ENCODE results near the gene RSPO1. TPM values are rescaled to one million over a fixed set of nuclear protein-coding genes. Genes with fewer than 3 reads are reported as not detected.

RSPO1 gene
- total RNA-seq, 1 donor from 2014 or later: not detected

DNA sequence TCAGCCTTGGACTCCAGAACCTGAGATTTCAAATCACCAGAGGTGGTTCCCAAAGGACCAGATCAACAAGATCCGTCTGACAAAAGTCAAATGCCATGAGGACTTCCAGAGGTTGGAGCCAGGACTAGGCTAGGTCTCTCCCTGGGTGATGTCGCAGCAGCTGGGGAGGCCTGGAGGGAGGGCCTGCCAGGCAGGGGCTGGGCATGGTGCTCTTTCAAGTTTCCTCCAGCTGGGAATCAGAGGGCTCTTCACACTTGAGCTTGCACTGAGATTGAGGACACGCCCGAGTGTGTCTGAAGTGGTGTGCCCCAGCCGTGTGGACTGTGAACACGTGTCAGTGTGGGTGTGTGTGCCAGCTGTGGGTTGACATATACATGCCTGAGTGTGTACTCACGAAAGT, 21.3 kb upstream of the RSPO1 start:
- no peak for DNase-seq

DNA sequence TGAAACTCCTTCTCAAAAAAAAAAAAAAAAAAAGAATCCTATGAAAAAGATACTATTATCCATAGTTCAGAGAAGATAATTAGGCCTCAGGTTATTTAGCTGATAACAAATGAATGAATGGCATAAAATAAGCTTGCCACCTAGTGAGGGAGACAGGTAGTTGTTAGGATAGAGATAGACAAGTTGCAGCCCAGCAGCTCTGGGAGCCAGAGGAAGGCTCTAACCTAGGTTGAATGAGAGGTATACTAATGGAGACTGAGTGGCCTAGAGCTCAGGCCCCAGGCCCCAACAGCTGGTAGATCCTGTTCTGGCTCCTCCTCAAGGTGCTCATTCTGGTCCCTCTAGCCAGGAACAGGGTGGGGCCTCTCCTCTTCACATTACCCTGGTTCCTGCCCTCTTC, 20.6 kb upstream of the RSPO1 start:
- no peak for DNase-seq

DNA sequence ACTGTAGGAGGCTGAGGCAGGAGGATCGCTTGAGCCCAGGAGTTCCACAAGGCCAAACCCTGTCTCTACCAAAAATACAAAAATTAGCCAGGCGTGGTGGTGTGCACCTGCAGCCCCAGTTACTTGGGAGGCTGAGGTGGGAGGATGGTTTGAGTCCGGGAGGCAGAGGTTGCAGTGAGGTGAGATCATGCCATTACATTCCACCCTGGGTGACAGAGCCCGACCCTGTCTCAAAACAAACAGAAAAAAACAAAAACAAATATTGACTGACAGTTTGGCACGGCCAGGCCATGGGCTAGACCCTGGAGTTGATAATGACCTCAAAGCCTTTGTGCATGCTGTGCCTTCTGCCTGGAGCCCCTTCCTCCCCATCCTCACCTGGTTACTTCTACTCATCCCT, 19.2 kb upstream of the RSPO1 start:
- DNase-seq: no peak

DNA sequence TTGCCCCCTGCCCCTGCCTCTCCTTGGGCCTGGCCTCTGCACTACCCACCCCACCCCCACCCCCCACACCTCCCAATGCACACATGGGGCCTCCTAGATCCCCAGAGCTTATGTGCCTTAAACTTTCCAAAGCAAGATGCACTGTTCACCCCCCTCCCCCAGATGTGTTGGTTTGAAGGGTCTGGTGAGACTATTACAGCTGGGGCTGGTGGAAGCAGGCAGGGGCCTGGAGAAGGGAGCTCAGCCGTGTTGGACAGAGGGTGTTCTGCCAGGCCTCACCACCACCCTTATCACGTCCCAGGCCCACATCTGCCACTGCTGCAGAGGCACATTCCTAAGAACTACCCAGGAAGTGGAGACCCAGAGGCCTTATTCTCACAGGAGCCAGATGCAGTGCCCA, 18.3 kb upstream of the RSPO1 start:
- no peak for DNase-seq

DNA sequence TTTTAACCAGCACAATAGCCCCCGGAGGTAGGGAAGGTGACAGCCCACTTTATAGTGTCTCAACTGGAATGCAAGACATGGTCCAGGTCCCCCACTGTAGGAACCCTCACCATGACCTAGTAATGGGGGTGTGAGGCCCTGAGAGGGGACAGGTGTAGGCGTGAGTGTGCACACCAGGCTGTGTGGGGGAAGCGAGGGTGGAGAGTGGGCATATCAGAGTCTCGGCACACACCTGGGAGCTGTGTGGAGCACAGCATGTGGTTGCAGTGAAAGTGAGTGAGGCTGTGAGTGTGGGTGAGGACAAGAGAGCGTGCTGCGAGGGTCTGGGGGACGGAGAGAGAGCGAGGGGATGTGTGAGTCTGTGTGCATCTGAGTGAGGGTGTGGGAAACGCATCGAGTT, 17.1 kb upstream of the RSPO1 start:
- no peak for DNase-seq

DNA sequence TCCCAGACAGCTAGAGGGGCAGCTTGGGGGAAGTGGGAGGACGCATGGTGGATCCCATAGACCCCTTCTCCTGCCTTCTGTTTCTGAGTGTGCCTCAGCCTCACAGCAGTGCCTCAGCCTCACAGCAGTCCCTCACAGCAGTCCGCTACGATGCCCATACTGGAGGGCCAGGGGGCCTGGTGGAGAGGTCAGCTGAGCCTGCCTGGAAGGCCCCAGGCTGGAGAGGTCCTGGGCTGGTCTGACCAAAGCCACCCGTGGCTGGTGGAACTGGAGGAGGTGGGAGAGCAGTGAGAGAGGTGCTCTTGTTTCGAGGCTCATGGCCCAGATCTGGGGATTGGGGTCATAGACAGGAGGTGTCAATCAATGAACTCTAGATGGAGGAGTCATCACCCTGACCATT, 16.0 kb upstream of the RSPO1 start:
- no peak for DNase-seq

DNA sequence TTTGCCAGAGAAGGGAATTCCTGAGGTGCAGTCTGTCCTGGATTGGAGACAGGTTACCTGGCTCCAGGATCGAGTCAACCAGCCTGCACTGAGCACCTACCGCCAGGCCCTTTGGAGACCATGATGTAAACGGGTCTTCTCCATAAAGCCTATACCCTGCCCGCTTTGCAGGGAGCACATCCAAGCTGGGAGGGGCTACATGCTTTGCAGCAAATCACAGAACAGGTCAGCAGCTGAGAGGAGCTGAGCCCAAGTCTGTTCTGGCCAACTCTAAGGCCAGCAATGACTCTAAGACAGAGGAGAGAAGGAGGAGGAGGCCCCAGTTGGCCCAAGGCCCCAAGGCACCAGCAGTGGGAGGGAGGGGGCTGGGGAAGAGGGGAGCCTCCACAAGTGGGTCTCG, 15.5 kb upstream of the RSPO1 start:
- no peak for DNase-seq

DNA sequence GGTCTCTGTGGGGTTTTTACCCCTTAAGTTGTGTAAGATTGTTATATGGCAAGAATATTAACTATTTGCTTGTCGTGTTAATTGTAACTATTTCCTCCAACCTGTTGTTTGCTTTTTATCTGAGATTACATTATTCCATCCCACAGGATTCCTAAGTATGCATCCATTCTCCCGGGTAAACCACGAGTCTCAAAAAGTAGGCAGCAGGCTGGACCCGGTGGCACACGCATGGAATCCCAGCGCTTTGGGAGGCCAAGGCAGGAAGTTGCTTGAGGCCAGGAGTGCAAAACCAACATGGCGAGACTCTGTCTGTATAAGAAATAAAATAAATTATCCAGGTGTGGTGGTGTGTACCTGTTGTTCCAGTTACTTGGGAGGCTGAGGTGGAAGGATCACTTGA, 12.6 kb upstream of the RSPO1 start:
- no peak for DNase-seq

DNA sequence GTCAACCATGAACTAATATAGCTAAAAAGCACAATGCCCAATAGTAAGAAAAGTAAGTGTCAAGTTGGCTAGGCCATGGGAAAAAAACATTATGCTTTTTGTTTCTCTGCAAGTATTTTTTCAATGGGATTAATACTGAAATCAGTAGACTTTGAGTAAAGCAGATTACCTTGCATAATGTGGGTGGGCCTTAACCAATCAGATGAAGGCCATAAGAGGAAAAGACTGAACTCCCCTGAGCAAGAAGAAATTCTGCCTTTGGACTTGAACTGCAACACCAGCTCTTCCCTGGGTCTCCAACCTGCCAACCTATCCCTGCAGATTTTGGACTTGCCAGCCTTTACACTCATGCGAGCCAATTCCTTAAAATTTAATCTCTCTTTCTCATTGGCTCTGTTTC, 6.4 kb upstream of the RSPO1 start:
- DNase-seq: no peak

DNA sequence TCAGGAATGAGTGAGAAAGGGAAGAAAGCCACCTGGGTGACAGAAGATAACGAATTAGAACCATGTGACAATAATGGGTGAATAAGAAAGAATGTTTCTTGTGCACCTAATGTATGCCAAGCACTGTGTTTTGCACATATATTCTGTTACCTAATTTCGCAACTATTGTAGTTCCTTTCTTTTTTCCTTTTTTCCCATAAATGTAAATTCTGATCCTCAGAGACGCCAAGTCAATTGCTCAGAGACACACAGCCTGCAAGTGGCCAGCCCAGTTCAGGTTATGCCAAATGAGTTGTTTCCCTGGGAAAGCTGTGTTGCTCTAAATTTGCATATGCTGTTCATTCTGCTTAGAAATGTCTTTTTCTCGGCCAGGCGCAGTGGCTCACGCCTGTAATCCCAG, 1.7 kb upstream of the RSPO1 start:
- DNase-seq: no peak

DNA sequence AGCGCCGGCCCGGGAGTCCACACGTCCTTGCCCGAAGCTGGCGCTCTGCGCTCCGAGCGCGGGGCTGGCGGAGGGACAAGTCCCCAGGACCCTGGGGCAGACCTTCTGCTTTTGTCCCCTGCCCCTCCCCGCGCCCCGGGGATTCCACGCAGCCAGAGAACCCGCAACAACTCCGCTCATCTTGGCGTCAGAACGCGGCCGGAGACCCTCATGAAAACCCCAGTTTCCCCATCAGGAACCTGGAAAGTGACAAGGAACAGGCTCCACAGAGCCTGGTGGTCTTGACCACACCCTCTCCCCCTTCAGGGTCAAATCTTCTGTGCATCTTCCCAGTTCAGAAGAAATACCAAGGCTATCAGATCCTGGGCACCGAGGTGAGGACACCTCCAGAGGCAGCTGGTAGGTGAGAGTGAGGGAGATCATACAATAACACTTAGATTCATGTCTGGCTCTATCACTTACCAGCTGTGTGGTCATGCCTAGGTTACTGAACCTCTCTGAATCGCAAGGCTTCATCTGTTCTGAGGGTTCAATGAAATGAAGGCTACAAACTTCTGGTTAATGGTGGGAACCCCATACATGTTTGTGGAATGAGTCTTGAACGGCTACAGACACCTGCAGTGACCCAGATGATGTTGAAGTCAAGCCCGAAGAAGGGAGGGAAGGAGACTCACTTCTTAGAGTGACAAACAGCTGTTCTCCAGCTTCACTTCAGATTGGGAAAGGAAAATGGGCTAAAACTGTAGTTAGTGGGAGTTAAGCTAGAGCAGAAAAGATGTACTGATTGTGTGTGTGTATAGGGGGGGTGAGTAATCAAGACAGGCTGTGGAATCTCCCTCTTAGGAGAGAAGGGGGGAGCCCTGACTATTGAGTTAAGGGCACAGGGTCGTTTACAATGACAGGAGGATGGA, 555 bp upstream of the RSPO1 start:
- no peak for DNase-seq

DNA sequence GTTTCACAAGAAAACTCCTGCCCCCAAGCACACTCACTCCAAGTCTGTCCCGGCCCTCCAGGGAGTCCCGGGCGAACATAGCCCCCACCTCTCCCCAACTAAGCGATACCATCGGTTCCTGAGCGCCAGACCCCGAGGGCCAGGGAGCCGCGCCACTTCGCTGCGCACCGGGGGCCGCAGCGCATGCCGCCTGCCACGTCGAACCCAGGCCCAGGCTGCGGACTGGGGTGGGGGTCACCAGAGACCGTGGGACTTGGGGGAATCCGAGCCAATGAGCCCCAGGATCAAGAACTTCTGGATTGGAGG, 801 bp downstream of the RSPO1 start:
- no peak for DNase-seq

DNA sequence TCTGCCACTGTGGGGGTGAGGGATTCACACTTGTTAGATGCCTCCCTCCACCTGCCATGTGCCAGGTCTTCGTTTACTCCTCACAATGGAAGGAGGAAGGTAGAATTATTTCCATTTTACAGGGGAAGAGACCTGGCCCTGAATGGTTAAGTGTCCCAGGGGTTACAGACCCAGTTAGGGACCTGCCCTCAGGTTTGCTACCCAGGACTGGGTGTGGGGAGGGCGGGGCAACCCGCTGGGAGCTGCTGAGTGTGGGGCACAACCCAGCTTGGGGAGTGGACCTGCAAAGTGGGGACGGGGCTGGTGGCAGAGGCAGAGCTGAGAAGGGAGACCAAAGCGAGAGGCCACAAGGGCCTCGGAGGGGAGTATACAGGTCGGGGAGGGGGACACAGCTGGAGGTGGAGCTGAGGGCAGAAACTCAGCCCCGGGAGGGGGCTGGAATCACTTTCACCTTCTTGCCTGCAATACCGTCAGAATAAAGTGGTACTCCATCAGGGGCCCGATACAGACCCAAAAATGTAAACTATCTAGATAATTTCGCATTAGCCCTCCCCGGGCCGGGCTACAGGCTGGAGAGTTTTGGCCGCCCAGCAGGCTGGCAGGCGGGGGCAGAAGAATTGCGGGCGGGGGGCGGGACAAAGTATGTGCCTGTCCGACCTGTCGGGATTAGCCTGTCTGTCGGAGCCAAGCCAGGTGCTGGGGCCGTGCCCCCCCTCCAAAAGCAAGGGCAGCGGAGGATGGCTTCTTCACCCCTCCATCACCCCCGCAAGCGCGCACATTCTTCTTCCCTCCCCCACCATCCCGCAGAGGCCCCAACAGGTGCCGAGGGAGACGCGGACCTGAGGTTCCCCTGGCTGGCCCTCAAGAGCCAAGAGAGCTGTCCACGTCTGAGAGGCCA, 1.4 kb downstream of the RSPO1 start:
- no peak for DNase-seq

DNA sequence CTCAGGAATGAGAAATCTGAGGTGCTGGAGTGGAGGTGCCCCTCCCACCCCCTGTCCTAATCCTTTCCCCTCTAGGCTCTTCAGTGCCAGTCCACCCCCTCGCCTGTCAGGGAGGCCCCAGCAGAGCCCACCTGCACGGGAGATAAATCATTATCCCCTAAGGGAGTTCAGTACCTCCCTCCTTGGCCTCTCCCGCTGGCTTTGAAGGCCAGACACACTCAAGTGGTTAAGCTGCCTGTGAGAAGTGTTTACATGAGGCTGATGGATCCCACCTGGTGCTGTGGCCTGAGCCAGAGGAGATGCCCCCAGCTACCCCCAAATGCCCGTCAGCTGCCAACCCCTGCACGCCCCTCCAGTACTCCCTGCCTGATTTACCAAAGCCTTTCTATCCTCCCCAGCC, 3.7 kb downstream of the RSPO1 start:
- no peak for DNase-seq

DNA sequence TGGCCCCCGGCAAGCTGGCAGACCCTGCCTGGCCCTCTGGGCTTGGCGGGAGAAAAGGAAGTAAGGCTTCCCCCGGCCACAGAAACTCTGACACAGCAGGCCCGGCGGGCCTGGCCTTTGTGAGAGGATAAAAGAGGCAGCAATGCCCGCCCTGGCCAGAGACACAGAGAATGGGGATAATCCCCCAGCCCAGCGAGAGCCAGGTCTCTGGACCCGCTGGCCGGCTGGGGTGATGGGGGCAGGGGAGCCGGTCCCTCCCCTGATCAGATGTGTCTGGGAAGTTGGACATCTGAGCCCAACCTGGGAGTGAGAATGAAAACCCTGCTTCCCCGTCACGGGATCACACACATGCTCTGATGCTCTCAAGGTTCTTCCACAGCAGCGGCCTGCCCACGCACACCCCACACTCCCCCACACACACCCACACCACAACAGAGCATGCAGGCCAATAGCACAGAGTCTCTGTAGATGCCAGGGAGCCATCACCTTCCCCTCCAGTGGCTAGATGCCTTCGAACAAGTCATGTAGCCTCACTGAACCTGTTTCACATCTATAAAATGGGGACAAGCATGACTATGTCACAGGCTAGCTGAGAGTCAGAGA, 4.2 kb downstream of the RSPO1 start:
- no peak for DNase-seq

DNA sequence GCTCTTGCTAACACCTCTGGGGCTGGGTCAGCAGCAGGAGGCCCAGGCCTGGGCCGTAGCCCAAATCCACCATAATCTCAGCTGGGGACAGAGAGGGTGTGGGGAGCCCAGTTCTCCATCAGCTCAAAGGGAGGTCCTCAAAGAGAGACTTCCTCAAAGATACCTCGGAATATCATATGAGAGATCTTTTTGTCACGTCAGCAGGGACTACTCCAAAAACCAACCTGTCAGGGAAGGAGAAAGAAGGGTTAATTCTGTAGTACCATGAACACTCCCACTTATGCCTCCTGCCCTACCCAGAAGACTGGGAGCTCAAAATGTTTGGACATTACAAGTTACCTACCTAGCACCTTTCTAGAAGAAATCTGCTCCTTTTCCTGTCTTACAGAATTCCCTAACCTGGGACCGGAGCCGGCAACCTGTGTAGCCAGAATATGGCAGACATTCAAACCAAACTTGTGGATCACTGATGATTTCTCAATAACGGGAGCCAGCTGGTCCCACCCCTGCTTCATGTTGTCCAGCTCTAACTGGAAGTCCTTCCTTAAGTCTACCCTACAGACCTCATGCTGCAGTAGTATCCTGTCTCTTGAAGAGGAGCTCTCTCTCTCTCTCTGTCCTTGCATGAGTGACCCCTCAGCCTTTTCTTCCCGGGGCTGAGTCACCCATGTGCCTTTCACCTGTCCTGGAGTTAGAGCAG, 4.8 kb downstream of the RSPO1 start:
- DNase-seq: no peak

DNA sequence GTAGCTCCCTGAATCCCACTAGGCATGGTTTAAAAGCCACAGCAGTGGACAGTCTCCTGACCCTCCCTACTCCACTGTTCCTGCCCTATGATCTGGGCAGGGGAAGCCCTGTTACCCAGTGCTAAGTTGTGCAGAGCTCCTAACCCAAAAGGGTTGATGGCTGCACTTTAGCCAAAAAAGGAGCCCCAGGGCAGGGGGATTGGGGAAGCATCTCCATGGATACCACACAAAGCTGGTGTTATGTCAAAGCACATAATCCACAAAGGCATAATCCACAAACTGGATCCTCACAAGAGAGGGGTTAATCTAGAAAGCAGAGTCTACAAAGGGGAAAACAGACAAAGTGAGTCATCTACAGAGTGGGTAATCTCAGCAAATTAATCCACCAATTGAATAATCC, 5.7 kb downstream of the RSPO1 start:
- no peak for DNase-seq

DNA sequence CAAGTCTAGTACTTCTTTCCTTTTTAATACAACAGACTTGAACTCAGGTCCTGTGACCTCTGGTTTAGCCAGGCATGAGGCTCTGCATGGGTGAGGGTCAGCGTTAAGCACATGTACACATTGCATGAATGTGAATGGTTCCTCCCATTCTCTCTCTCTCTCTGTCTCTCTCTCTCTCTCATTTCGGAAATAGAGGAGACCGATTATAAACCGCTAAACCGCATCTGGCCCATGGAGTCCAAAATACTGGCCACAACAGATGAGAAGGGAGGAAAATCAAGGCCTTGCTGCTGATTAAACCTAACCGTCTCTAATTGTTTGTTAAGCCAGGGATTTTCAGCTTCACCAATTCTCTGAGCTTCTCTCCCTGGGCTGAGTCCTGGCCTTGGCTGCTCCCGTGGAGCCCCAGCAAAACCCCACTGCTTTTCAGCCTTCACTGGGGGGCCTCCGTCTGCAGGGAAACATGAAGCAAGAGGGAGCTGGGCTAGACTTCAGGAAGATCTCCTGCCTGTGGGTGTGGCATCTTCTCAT, 6.6 kb downstream of the RSPO1 start:
- no peak for DNase-seq

DNA sequence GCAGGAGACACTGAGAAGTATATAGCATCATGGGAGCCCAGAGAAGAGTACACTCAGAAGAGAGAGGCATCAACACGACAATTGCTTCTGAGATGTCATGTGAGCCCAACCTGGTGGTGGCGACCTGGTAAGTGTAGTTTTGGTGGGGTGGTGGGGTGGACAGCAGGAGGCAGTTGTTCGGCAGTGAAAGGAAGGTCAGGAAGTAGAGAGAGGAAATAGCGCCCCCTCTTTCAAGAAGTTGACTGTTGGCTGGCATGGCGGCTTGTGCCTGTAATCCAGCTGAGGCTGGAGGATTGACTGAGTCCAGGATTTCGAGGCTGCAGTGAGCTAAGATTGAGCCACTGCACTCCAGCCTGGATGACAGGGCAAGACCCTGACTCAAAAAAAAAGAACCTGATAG, 12.6 kb downstream of the RSPO1 start:
- DNase-seq: no peak

DNA sequence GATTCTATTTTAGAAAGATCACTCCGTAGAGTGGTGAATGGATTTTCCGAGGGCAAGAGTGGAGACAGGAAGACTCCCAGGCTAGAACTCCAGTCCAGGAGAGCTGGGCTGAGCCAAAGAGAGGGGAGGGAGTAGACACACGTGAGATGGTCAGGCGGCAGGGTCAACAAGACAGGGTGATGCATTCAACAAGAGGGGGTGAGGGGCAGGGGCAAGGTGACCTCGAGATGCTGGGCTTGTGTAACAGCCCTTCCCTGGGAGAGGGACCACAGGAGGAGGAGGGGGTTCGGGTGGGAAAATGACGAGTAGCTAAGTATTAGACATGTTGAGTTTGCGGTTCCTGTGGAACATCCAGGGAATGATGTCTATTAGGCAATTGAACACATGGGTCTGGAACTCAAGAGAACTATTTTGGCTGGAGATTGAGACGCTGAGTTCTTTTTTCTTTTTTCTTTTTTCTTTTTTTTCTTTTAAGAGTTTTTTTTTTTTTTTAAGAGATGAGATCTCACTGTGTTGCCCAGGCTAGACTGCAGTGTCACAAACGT, 13.3 kb downstream of the RSPO1 start:
- DNase-seq: no peak

DNA sequence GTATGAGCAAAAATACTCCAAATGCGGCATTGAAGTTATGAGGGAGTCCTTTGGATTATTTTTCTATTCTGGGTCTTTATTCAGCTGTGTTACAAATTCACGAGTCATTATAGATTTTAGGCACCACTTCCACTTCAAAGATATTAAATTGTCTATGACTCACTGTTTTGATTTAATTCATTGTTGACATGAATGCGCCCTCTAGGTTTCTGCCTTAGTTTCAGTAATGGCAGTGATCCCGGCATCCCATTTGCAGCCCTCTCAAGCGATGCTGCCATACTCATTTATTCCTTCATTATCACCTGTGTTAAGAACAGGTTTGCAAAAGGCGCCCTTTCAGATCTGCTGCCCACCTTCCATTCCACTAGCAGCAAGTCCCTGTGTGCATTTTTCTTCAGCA, 14.0 kb downstream of the RSPO1 start:
- no peak for DNase-seq

DNA sequence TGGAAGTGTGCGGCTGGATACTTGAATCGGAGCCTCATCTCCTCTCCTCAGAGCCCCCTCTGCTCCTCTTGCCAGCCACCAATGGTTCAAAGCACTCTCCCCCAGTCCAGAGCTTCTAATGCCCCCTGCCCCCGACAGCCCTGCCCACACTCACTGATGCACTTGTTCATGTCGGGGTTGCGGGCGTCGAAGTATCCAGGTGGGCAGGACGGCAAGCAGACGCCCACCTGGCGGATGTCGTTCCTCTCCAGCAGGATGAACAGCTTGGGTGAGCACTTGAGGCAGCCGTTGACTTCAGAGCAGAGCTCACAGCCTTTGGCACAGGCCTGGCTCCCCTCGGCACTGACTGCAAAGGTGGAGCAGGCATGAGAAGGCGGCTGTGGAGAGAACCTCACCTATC, 18.4 kb downstream of the RSPO1 start:
- no peak for DNase-seq

All from occipital lobe (tissue), 2 donors.